HG02623 (cell line): Measurements from ENCODE around the gene CEP120.
"Not testable (repeated sequence)": the region's sequence is repeated elsewhere in the genome, so short reads cannot be mapped to it uniquely, and the experiment has no call there.

ENCODE experiments used
- ATAC-seq: cut with Tn5 transposase; IDR thresholded peaks from one replicate; pipeline ENCODE4 v1.9.1; 2021; ENCODE audit warnings: moderate library complexity; ENCODE audit not compliant: unreplicated experiment

The CEP120 gene

GRCh38 chr5:123423278-123424149, at the start of gene CEP120:
CEP120 (minus strand) TSS chr5:123423403; CDS start chr5:123422998, 405 bp downstream.
- peak; percentile 99 for ATAC-seq

GRCh38 chr5:123472150-123472924, 49.1 kb upstream of the CEP120 start:
- ATAC-seq, result no peak

GRCh38 chr5:123471385-123471784, 48.2 kb upstream of the CEP120 start:
- no peak for ATAC-seq

- ATAC-seq, result not testable (repeated sequence)
Observed at GRCh38 chr5:123466839-123467238, 43.6 kb upstream of the CEP120 start.

- ATAC-seq, result no peak
Observed at GRCh38 chr5:123460296-123460729, 37.1 kb upstream of the CEP120 start.

- ATAC-seq, result not testable (repeated sequence)
Observed at GRCh38 chr5:123458994-123459393, 35.8 kb upstream of the CEP120 start.

- ATAC-seq, result no peak
Observed at GRCh38 chr5:123456242-123456641, 33.0 kb upstream of the CEP120 start.

GRCh38 chr5:123455640-123456039, 32.4 kb upstream of the CEP120 start:
- ATAC-seq, result peak; percentile 92

- ATAC-seq, result no peak
Observed at GRCh38 chr5:123455095-123455494, 31.9 kb upstream of the CEP120 start.

GRCh38 chr5:123454259-123454911, 31.2 kb upstream of the CEP120 start:
- ATAC-seq, result no peak

- no peak for ATAC-seq
Observed at GRCh38 chr5:123452401-123452800, 29.2 kb upstream of the CEP120 start.

GRCh38 chr5:123451047-123451446, 27.8 kb upstream of the CEP120 start:
- no peak for ATAC-seq

- ATAC-seq, result no peak
Observed at GRCh38 chr5:123450640-123451039, 27.4 kb upstream of the CEP120 start.

GRCh38 chr5:123450114-123450513, 26.9 kb upstream of the CEP120 start:
- ATAC-seq, result no peak

GRCh38 chr5:123449424-123449974, 26.3 kb upstream of the CEP120 start:
- ATAC-seq, result no peak

GRCh38 chr5:123448743-123449142, 25.5 kb upstream of the CEP120 start:
- ATAC-seq, result no peak

- peak; percentile 78 for ATAC-seq
Observed at GRCh38 chr5:123448017-123448617, 24.9 kb upstream of the CEP120 start.

GRCh38 chr5:123444016-123444415, 20.8 kb upstream of the CEP120 start:
- no peak for ATAC-seq

- peak; percentile 57 for ATAC-seq
Observed at GRCh38 chr5:123441408-123441807, 18.2 kb upstream of the CEP120 start.

- no peak for ATAC-seq
Observed at GRCh38 chr5:123440456-123441181, 17.4 kb upstream of the CEP120 start.
